Hepatocyte (in vitro differentiated cells): ENCODE results near the gene SLC25A21.

Experiments
- EZH2 ChIP-seq: fragments of 200-600 bp; sonication (generic); IDR thresholded peaks from 2 replicates; pipeline ENCODE4 v1.6.1; 2016; ENCODE audit warnings: antibody characterized with exemption, mild to moderate bottlenecking, borderline replicate concordance
- EZH2phosphoT487 ChIP-seq: fragments of 200-600 bp; sonication (generic); IDR thresholded peaks from one replicate; pipeline ENCODE4 v1.6.1; 2018; ENCODE audit warnings: antibody characterized with exemption, mild to moderate bottlenecking, low read depth, moderate library complexity; ENCODE audit not compliant: unreplicated experiment, severe bottlenecking
- TF ChIP-seq, protein P1 (sequence below): fragments of 200-600 bp; sonication (generic); IDR thresholded peaks from 2 replicates; pipeline ENCODE4 v1.5.1; 2016; ENCODE audit warnings: antibody characterized with exemption, mild to moderate bottlenecking; ENCODE audit not compliant: poor library complexity

DNA sequence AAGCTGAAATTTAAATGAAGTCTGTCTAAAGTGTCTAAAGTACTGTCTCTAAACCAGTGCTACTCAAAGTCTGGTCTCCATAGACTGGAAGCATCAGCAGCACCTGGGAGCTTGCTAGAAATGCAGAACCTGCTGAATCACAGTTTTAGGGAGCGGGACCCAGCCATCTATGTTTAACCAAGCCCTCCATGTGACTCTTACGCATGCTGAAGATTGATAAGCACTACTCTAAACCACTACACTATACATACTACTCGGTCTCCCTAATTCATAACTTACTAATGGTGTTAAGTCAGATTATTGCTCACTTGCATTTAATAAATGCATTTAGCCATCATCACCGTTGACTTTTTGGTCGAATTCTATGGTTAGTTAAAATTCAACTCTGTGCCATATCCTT lies 88.8 kb downstream of the SLC25A21 start:
- TF ChIP-seq, protein P1, sequence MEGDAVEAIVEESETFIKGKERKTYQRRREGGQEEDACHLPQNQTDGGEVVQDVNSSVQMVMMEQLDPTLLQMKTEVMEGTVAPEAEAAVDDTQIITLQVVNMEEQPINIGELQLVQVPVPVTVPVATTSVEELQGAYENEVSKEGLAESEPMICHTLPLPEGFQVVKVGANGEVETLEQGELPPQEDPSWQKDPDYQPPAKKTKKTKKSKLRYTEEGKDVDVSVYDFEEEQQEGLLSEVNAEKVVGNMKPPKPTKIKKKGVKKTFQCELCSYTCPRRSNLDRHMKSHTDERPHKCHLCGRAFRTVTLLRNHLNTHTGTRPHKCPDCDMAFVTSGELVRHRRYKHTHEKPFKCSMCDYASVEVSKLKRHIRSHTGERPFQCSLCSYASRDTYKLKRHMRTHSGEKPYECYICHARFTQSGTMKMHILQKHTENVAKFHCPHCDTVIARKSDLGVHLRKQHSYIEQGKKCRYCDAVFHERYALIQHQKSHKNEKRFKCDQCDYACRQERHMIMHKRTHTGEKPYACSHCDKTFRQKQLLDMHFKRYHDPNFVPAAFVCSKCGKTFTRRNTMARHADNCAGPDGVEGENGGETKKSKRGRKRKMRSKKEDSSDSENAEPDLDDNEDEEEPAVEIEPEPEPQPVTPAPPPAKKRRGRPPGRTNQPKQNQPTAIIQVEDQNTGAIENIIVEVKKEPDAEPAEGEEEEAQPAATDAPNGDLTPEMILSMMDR, result no peak
- TF ChIP-seq EZH2 (no peak), EZH2phosphoT487 (no peak)
